ENCODE results near the gene HES1. TPM values are rescaled to one million over a fixed set of nuclear protein-coding genes. Genes with fewer than 3 reads are reported as not detected.
A peak's percentile ranks its signal among the peaks of the same experiment; 100 is the strongest.
"Not testable (repeated sequence)": the region's sequence is repeated elsewhere in the genome, so short reads cannot be mapped to it uniquely, and the experiment has no call there.

The HES1 gene
- total RNA-seq, 1 donor from 2014 or later, result 100 TPM

DNA sequence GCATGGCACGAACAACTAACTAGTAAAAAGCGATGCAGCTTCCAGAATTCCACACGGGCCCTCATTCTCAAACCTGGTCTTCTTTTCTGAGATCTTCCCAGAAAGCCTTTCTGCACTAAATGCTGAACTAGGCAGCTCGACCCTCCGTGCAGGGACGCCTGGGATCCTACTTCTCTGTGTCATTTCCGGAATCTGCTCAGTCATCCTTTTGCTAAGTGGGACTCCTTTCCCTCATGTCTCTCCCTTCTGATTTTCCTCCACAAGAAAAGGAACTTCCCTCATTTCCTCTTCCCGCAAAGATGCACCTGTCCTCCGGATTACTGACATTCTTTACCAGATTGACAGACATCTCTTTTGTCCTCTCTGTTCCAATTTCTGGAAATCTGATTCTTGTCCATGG, 9.2 kb upstream of the HES1 start:
- Mint-ChIP-seq H3K36me3 (no peaks in the 10 kb centered on the region), H3K4me3 (no peak overlapping the region), H3K9me3 (no peaks in the 10 kb centered on the region), H3K27me3 (peaks cover 4% of the 10 kb centered on the region), H3K27ac (no peak overlapping the region), H3K4me1 (ENCODE audit: unreplicated experiment) (peaks cover 20% of the 10 kb centered on the region)
- TF ChIP-seq CTCF (conservative IDR thresholded peaks at IDR 0.05), result no peak
- DNase-seq (ENCODE audit: extremely low spot score, unreplicated experiment), result no peak

- DNase-seq (ENCODE audit: extremely low spot score, unreplicated experiment), result no peak
- no peak for TF ChIP-seq CTCF (conservative IDR thresholded peaks at IDR 0.05)
- H3K9me3 Mint-ChIP-seq, result no peaks in the 10 kb centered on the region
- no peaks in the 10 kb centered on the region for H3K36me3 Mint-ChIP-seq
- no peak overlapping the region for H3K4me3 Mint-ChIP-seq
- H3K27me3 Mint-ChIP-seq, result peaks cover 4% of the 10 kb centered on the region
- H3K27ac Mint-ChIP-seq, result no peak overlapping the region
- H3K4me1 Mint-ChIP-seq (ENCODE audit: unreplicated experiment), result peaks cover 36% of the 10 kb centered on the region
These were observed 7.6 kb upstream of the HES1 start for GRCh38 chr3:194128202-194128918.

- H3K9me3 Mint-ChIP-seq, H3K27me3 Mint-ChIP-seq: not testable (repeated sequence)
These were observed 7.0 kb upstream of the HES1 start for GRCh38 chr3:194128919-194129295.

GRCh38 chr3:194129581-194130133, 6.3 kb upstream of the HES1 start:
- no peak for TF ChIP-seq CTCF (conservative IDR thresholded peaks at IDR 0.05)

More at GRCh38 chr3:194128919-194129295, 7.0 kb upstream of the HES1 start:
- not testable (repeated sequence) for H3K27ac Mint-ChIP-seq; DNase-seq (ENCODE audit: extremely low spot score, unreplicated experiment); H3K4me3 Mint-ChIP-seq; H3K36me3 Mint-ChIP-seq
- peaks cover 40% of the 10 kb centered on the region for H3K4me1 Mint-ChIP-seq (ENCODE audit: unreplicated experiment)

GRCh38 chr3:194130188-194130587, 5.8 kb upstream of the HES1 start:
- H3K27me3 Mint-ChIP-seq, result peaks cover 4% of the 10 kb centered on the region
- no peaks in the 10 kb centered on the region for H3K9me3 Mint-ChIP-seq
- H3K4me3 Mint-ChIP-seq, result peak overlapping the region; percentile 16
- no peaks in the 10 kb centered on the region for H3K36me3 Mint-ChIP-seq
- no peak for DNase-seq (ENCODE audit: extremely low spot score, unreplicated experiment)
- H3K27ac Mint-ChIP-seq, result peak overlapping the region; percentile 79
- H3K4me1 Mint-ChIP-seq (ENCODE audit: unreplicated experiment), result peaks cover 40% of the 10 kb centered on the region
- TF ChIP-seq CTCF (conservative IDR thresholded peaks at IDR 0.05), result no peak

More at GRCh38 chr3:194129581-194130133, 6.3 kb upstream of the HES1 start:
- no peak for DNase-seq (ENCODE audit: extremely low spot score, unreplicated experiment)
- Mint-ChIP-seq H3K4me3 (peak overlapping the region; percentile 16), H3K27me3 (peaks cover 4% of the 10 kb centered on the region), H3K9me3 (no peaks in the 10 kb centered on the region), H3K27ac (no peak overlapping the region), H3K36me3 (no peaks in the 10 kb centered on the region), H3K4me1 (ENCODE audit: unreplicated experiment) (peaks cover 40% of the 10 kb centered on the region)

DNA sequence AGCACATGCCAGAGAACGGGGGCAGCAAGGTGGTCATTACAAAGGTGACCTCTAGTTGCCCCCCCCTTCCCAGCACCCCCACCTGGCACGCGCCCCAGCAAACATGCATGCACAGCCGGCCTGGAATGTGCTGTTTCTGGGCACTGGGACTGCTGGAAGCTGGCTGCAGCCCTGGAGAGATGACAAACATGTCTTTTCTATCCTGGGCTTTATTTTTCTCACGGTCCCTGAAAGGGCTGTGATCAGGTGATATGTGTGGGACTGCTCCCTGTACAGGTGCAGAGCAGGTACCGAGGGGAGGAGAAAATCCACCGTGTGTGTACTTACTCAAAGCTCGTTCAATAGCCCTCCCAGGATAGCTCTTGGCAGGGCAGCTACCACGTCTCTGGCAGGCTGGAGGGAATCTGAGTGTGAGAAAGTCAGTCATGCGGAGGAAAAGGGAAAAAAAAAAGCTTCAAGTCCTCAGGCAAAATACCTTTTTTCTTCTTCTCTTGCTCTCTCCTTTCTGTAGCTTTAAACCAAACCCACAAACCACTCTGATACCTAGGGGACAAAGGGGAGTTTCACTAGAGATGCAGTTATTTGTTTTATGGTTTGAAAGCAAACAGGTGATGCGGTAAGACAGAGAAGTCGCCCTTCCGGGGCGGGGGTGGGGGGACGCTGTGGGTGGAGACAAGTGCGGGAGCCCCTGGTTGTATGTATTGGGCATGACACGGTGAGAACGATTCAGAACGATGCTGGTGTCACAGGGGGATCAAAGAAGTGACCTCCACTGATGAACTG, 5.0 kb upstream of the HES1 start:
- no peaks in the 10 kb centered on the region for H3K36me3 Mint-ChIP-seq
- H3K4me3 Mint-ChIP-seq, result peak overlapping the region; percentile 79
- DNase-seq (ENCODE audit: extremely low spot score, unreplicated experiment), result no peak
- no peaks in the 10 kb centered on the region for H3K9me3 Mint-ChIP-seq
- peaks cover 7% of the 10 kb centered on the region for H3K27me3 Mint-ChIP-seq
- H3K4me1 Mint-ChIP-seq (ENCODE audit: unreplicated experiment), result peaks cover 40% of the 10 kb centered on the region
- no peak for TF ChIP-seq CTCF (conservative IDR thresholded peaks at IDR 0.05)
- H3K27ac Mint-ChIP-seq, result peak overlapping the region; percentile 79

All from type B pancreatic cell (in vitro differentiated cells).